ENCODE measurements around the gene KRTAP9-9. TPM values are rescaled to one million over a fixed set of nuclear protein-coding genes. Genes with fewer than 3 reads are reported as not detected.

Gene KRTAP9-9
- total RNA-seq, 2 experiments from 2014 or later: not detected

DNA sequence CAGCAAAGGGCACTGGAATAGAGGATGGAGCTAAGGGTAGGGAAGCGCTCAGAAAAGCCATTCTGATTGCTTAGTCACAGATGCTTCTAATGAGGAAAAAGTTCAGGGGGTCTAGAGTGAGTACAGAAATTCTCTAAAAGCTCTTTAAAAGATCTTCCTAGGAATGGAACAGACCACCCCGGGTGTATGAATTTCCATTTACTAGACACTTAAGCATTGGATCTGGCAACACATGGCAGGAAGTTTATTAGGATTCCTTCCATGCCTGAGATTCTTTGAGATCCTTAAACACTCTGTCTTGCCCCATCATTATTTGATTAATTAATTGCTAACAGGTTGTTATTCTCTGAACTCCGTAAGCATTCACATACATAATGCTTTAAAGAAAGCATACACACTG is 28.9 kb downstream of the KRTAP9-9 start:
- H3K27ac Mint-ChIP-seq: no peak overlapping the region
- ChIA-PET CTCF (no interaction called here), POLR2A (interaction anchor here (1.1 kb wide), 1 partner anchor 25 kb away, joined by 4 read pairs; the partner anchor contains the start of gene KRTAP16-1)

DNA sequence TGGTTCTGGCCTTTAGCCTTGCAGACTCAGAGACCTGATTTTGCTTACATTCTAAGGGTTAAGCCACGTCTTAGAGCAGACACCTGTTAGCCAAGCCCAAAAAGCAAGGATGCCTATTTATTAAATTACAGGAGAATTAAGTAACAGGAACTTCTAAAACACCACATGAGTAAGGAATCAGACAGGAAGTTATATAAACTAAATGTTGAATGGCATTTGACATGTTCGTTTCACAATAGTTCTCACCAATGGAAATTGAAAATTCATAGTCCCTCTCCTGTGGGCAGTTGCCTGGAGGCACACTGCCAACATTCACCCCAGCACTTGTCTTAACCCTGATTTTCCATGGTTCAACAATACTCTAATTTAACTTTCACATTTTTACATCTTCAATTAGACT is 29.4 kb downstream of the KRTAP9-9 start:
- intact Hi-C loops (cut with DNase I, micrococcal nuclease): no loop called here
- Mint-ChIP-seq H3K9me3 (peaks cover 6% of the 10 kb centered on the region), H3K27ac (peak overlapping the region; percentile 2), H3K36me3 (ENCODE audit: low read depth) (no peaks in the 10 kb centered on the region), H3K27me3 (no peaks in the 10 kb centered on the region), H3K4me3 (no peak overlapping the region), H3K4me1 (ENCODE audit: low read depth) (peaks cover 18% of the 10 kb centered on the region)
- no peaks in the 10 kb centered on the region for H3K27me3 ChIP-seq (ENCODE audit: control insufficient read depth in 1 of 2, insufficient read depth in 2 of 2, low read length in 2 of 2)
- H3K4me3 ChIP-seq (ENCODE audit: low read length): no peak overlapping the region
- no peaks in the 10 kb centered on the region for H3K9me3 ChIP-seq (ENCODE audit: control insufficient read depth in 1 of 2, insufficient read depth in 1 of 2, low read length in 2 of 2)
- no peak overlapping the region for H3K27ac ChIP-seq (ENCODE audit: low read depth in 1 of 2, low read length in 2 of 2)
- ChIA-PET CTCF (no interaction called here), POLR2A (interaction anchor here (1.1 kb wide), 1 partner anchor 24 kb away, joined by 4 read pairs; the partner anchor contains the start of gene KRTAP16-1)
- peak; percentile 39 for ATAC-seq (ENCODE audit: poor library complexity)
- H3K36me3 ChIP-seq (ENCODE audit: insufficient read depth, low read length): no peaks in the 10 kb centered on the region
- peak in 1 of 14 experiments; percentile 2 for DNase-seq
- H3K4me1 ChIP-seq (ENCODE audit: insufficient read depth, low read length): no peaks in the 10 kb centered on the region
- TF ChIP-seq, protein P1, sequence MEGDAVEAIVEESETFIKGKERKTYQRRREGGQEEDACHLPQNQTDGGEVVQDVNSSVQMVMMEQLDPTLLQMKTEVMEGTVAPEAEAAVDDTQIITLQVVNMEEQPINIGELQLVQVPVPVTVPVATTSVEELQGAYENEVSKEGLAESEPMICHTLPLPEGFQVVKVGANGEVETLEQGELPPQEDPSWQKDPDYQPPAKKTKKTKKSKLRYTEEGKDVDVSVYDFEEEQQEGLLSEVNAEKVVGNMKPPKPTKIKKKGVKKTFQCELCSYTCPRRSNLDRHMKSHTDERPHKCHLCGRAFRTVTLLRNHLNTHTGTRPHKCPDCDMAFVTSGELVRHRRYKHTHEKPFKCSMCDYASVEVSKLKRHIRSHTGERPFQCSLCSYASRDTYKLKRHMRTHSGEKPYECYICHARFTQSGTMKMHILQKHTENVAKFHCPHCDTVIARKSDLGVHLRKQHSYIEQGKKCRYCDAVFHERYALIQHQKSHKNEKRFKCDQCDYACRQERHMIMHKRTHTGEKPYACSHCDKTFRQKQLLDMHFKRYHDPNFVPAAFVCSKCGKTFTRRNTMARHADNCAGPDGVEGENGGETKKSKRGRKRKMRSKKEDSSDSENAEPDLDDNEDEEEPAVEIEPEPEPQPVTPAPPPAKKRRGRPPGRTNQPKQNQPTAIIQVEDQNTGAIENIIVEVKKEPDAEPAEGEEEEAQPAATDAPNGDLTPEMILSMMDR (IDR thresholded peaks at IDR 0.05): no peak

More for the DNA sequence above, 28.9 kb downstream of the KRTAP9-9 start:
- intact Hi-C loops (cut with DNase I, micrococcal nuclease): no loop called here
- H3K4me3 ChIP-seq (ENCODE audit: low read length): no peak overlapping the region
- H3K4me1 ChIP-seq (ENCODE audit: insufficient read depth, low read length): no peaks in the 10 kb centered on the region
- TF ChIP-seq, protein P1 (IDR thresholded peaks at IDR 0.05): no peak
- H3K36me3 Mint-ChIP-seq (ENCODE audit: low read depth): no peaks in the 10 kb centered on the region
- H3K36me3 ChIP-seq (ENCODE audit: insufficient read depth, low read length): no peaks in the 10 kb centered on the region
- no peaks in the 10 kb centered on the region for H3K27me3 ChIP-seq (ENCODE audit: control insufficient read depth in 1 of 2, insufficient read depth in 2 of 2, low read length in 2 of 2)
- DNase-seq (peak in 1 of 14 experiments; percentile 0), ATAC-seq (ENCODE audit: poor library complexity) (no peak)
- H3K4me1 Mint-ChIP-seq (ENCODE audit: low read depth): peaks cover 18% of the 10 kb centered on the region
- H3K4me3 Mint-ChIP-seq: no peak overlapping the region
- peaks cover 6% of the 10 kb centered on the region for H3K9me3 Mint-ChIP-seq
- H3K27ac ChIP-seq (ENCODE audit: low read depth in 1 of 2, low read length in 2 of 2): no peak overlapping the region
- no peaks in the 10 kb centered on the region for H3K9me3 ChIP-seq (ENCODE audit: control insufficient read depth in 1 of 2, insufficient read depth in 1 of 2, low read length in 2 of 2)
- no peaks in the 10 kb centered on the region for H3K27me3 Mint-ChIP-seq

DNA sequence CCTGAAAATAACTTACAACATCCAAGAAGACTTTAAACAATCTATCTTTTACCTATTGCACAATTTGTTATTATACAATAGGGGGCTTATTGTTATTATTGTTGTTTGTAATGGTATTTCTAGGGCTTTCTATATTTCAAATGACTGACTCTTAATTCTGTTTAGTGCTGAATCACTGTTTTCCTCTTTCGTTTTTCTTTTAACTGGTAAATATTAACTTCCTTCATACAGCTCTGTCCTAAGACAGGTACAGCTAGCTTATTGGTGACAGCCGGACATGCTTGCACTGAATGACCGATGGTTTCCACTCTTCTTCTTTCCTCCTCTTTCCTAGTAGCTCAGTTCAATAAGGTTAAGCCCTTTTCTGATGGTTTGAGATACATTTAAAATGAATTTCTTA is 31.9 kb downstream of the KRTAP9-9 start:
- TF ChIP-seq, protein P1 (IDR thresholded peaks at IDR 0.05): no peak
- H3K9me3 Mint-ChIP-seq: no peaks in the 10 kb centered on the region

More for the DNA sequence above, 31.9 kb downstream of the KRTAP9-9 start:
- H3K4me1 Mint-ChIP-seq (ENCODE audit: low read depth): peaks cover 18% of the 10 kb centered on the region
- H3K27ac Mint-ChIP-seq: no peak overlapping the region
- Histone ChIP-seq H3K4me3 (ENCODE audit: low read length) (no peak overlapping the region), H3K4me1 (ENCODE audit: insufficient read depth, low read length) (no peaks in the 10 kb centered on the region), H3K27ac (ENCODE audit: low read depth in 1 of 2, low read length in 2 of 2) (no peak overlapping the region), H3K9me3 (ENCODE audit: control insufficient read depth in 1 of 2, insufficient read depth in 1 of 2, low read length in 2 of 2) (no peaks in the 10 kb centered on the region), H3K36me3 (ENCODE audit: insufficient read depth, low read length) (no peaks in the 10 kb centered on the region), H3K27me3 (ENCODE audit: control insufficient read depth in 1 of 2, insufficient read depth in 2 of 2, low read length in 2 of 2) (no peaks in the 10 kb centered on the region)
- no peaks in the 10 kb centered on the region for H3K36me3 Mint-ChIP-seq (ENCODE audit: low read depth)
- H3K4me3 Mint-ChIP-seq: no peak overlapping the region
- no peak for DNase-seq
- no peak for ATAC-seq (ENCODE audit: poor library complexity)
- H3K27me3 Mint-ChIP-seq: no peaks in the 10 kb centered on the region
- POLR2A ChIA-PET: no interaction called here
- CTCF ChIA-PET: no interaction called here
- intact Hi-C loops (cut with DNase I, micrococcal nuclease): no loop called here
